ENCODE data around the gene MTMR8.

- TF ChIP-seq CTCF (IDR thresholded peaks at IDR 0.05) (no peak), POLR2A (IDR thresholded peaks at IDR 0.05) (no peak), POLR2AphosphoS5 (IDR thresholded peaks at IDR 0.05) (no peak)
These were observed 43.2 kb downstream of the MTMR8 start for GRCh38 chrX:64352081-64352480.

Measured in suprapubic skin (tissue), 4 donors.